Astrocyte (in vitro differentiated cells and primary cell): ENCODE measurements around the gene HDAC5. TPM values are rescaled to one million over a fixed set of nuclear protein-coding genes. Genes with fewer than 3 reads are reported as not detected.
A peak's percentile ranks its signal among the peaks of the same experiment; 100 is the strongest.

Experiments
- DNase-seq: peaks from one replicate; pipeline ENCODE4 v3.0.0-alpha.2; 2010; ENCODE audit warnings: low read depth
- FAIRE-seq: peaks from 2 replicates; lab custom pipeline; 2011; peaks lifted over from hg19 to GRCh38; lab: Jason Lieb, UNC
- H2AFZ ChIP-seq: 2 replicates; pipeline ENCODE4 v1.6.0; 2012; ENCODE audit warnings: low read depth, low read length, inconsistent platforms
- H3K27ac ChIP-seq: 2 replicates; pipeline ENCODE4 v1.5.1; 2011; ENCODE audit warnings: low read depth, low read length, inconsistent platforms
- H3K27me3 ChIP-seq: 2 replicates; pipeline ENCODE4 v1.6.0; 2011; ENCODE audit warnings: low read length, inconsistent platforms; ENCODE audit not compliant: insufficient read depth
- H3K36me3 ChIP-seq: 2 replicates; pipeline ENCODE4 v1.5.1; 2011; ENCODE audit warnings: low read length, inconsistent platforms; ENCODE audit not compliant: insufficient read depth
- H3K4me1 ChIP-seq: 2 replicates; pipeline ENCODE4 v1.5.1; 2011; ENCODE audit warnings: low read length, inconsistent platforms; ENCODE audit not compliant: insufficient read depth
- H3K4me2 ChIP-seq: 2 replicates; pipeline ENCODE4 v1.6.0; 2012; ENCODE audit warnings: low read length, inconsistent platforms
- H3K4me3 ChIP-seq: 2 replicates; pipeline ENCODE4 v1.5.1; 2011; ENCODE audit warnings: low read depth, mild to moderate bottlenecking, low read length, inconsistent platforms; ENCODE audit not compliant: insufficient read depth
- H3K79me2 ChIP-seq: 2 replicates; pipeline ENCODE4 v1.6.0; 2012; ENCODE audit warnings: mild to moderate bottlenecking, low read length, inconsistent platforms; ENCODE audit not compliant: insufficient read depth
- H3K9ac ChIP-seq: 2 replicates; pipeline ENCODE4 v1.6.0; 2012; ENCODE audit warnings: mild to moderate bottlenecking, low read length, inconsistent platforms
- H3K9me3 ChIP-seq: 2 replicates; pipeline ENCODE4 v1.5.1; 2012; ENCODE audit warnings: low read depth, mild to moderate bottlenecking, low read length, inconsistent platforms; ENCODE audit not compliant: insufficient read depth
- H4K20me1 ChIP-seq: 2 replicates; pipeline ENCODE4 v1.6.0; 2012; ENCODE audit warnings: low read length, inconsistent platforms; ENCODE audit not compliant: insufficient read depth
- H3K27ac Mint-ChIP-seq: one replicate; pipeline ENCODE4 v1.8.0; 2021; ENCODE audit warnings: mild to moderate bottlenecking, mixed read lengths; ENCODE audit not compliant: unreplicated experiment
- H3K27me3 Mint-ChIP-seq: one replicate; pipeline ENCODE4 v1.8.0; 2021; ENCODE audit warnings: low read depth, mixed read lengths; ENCODE audit not compliant: unreplicated experiment
- H3K36me3 Mint-ChIP-seq: one replicate; pipeline ENCODE4 v1.8.0; 2021; ENCODE audit warnings: low read depth, mixed read lengths; ENCODE audit not compliant: unreplicated experiment
- H3K4me1 Mint-ChIP-seq: one replicate; pipeline ENCODE4 v1.8.0; 2021; ENCODE audit warnings: low read depth, mixed read lengths; ENCODE audit not compliant: unreplicated experiment
- H3K4me3 Mint-ChIP-seq: one replicate; pipeline ENCODE4 v1.8.0; 2021; ENCODE audit warnings: mild to moderate bottlenecking, moderate library complexity, mixed read lengths; ENCODE audit not compliant: unreplicated experiment
- H3K9me3 Mint-ChIP-seq: one replicate; pipeline ENCODE4 v1.8.0; 2021; ENCODE audit warnings: mild to moderate bottlenecking, mixed read lengths; ENCODE audit not compliant: unreplicated experiment
- EZH2 ChIP-seq: IDR thresholded peaks from 2 replicates; pipeline ENCODE4 v1.6.1; 2012; ENCODE audit warnings: mild to moderate bottlenecking, low read length, inconsistent platforms; ENCODE audit not compliant: insufficient read depth
- total RNA-seq: library from RNA; stranded (reverse); gene quantifications from 2 replicates; pipeline ENCODE4 v1.2.1, GENCODE V29; 2021
- TF ChIP-seq, protein P1 (sequence below): IDR thresholded peaks from 2 replicates; pipeline ENCODE4 v1.5.1; 2011; ENCODE audit warnings: low read depth, mild to moderate bottlenecking, inconsistent platforms, low read length, moderate library complexity; ENCODE audit not compliant: insufficient read depth

HDAC5 gene
- total RNA-seq, 1 donor from 2014 or later, result 18.7 TPM

DNA sequence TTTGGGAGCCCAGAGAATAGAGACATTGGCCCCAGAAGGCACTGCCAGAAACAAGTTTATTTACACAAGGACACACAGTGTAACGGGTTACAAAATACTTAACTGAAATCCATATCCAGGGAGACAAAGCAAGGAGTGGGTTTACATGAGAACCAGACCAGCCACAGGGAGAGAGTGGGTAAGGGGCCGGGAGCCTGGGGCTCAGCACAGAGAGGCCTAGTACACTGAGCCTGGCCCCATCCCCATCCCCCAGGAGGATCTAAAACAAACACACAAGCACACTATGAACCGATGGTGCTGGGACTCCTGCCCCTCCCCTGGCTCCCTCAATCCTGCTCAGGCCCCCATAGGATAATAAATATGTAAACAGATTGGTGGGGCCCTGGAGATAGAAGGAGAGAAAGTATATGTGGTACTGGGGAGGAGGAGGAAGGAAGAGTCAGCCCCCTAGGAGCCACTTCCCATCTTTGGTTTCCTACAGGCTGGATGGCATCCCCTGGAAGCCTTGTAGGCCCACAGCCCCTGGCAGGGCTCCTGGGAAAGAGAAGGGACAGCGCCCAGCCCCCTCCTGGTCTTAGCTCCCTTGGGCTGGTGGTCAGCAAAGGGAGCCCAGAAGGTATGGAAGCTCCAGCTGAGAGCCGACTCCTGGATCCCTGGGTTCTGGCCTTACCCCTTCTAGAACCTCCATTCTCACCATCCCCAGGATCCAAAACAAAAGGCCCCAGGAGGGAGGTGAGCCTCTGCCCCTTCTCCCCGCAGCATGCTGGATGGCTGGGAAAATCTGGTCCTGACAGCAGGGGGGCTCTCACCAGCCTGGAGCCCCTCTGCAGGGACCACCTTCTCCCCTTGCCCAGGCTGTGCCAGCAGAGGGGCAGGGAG lies 46.5 kb downstream of the HDAC5 start:
- no peaks in the 10 kb centered on the region for H3K27me3 ChIP-seq
- no peak overlapping the region for H3K4me2 ChIP-seq
- H3K4me3 Mint-ChIP-seq, result no peak overlapping the region
- H3K9me3 Mint-ChIP-seq, result no peaks in the 10 kb centered on the region
- no peaks in the 10 kb centered on the region for H3K36me3 ChIP-seq
- TF ChIP-seq, protein P1, sequence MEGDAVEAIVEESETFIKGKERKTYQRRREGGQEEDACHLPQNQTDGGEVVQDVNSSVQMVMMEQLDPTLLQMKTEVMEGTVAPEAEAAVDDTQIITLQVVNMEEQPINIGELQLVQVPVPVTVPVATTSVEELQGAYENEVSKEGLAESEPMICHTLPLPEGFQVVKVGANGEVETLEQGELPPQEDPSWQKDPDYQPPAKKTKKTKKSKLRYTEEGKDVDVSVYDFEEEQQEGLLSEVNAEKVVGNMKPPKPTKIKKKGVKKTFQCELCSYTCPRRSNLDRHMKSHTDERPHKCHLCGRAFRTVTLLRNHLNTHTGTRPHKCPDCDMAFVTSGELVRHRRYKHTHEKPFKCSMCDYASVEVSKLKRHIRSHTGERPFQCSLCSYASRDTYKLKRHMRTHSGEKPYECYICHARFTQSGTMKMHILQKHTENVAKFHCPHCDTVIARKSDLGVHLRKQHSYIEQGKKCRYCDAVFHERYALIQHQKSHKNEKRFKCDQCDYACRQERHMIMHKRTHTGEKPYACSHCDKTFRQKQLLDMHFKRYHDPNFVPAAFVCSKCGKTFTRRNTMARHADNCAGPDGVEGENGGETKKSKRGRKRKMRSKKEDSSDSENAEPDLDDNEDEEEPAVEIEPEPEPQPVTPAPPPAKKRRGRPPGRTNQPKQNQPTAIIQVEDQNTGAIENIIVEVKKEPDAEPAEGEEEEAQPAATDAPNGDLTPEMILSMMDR, result no peak
- TF ChIP-seq EZH2, result no peak
- no peak overlapping the region for H2AFZ ChIP-seq
- no peak overlapping the region for H3K27ac Mint-ChIP-seq
- H3K9ac ChIP-seq, result peak overlapping the region; percentile 10
- H3K9me3 ChIP-seq, result no peaks in the 10 kb centered on the region
- no peak for FAIRE-seq
- no peak for DNase-seq
- peaks cover 15% of the 10 kb centered on the region for H3K36me3 Mint-ChIP-seq
- no peak overlapping the region for H3K4me3 ChIP-seq
- H3K4me1 ChIP-seq, result peaks cover 7% of the 10 kb centered on the region
- peaks cover 14% of the 10 kb centered on the region for H3K79me2 ChIP-seq
- no peak overlapping the region for H3K27ac ChIP-seq
- H3K4me1 Mint-ChIP-seq, result peaks cover 5% of the 10 kb centered on the region
- H4K20me1 ChIP-seq, result peaks cover 14% of the 10 kb centered on the region
- H3K27me3 Mint-ChIP-seq, result no peaks in the 10 kb centered on the region

GRCh38 chr17:44075598-44076293 lies 47.7 kb downstream of the HDAC5 start:
- no peak for TF ChIP-seq EZH2
- TF ChIP-seq, protein P1, result no peak
- Mint-ChIP-seq H3K27me3 (no peaks in the 10 kb centered on the region), H3K4me3 (no peak overlapping the region), H3K9me3 (no peaks in the 10 kb centered on the region), H3K27ac (peak overlapping the region; percentile 18), H3K36me3 (peaks cover 12% of the 10 kb centered on the region), H3K4me1 (peaks cover 6% of the 10 kb centered on the region)
- Histone ChIP-seq H3K9ac (no peak overlapping the region), H3K4me1 (peaks cover 7% of the 10 kb centered on the region), H3K9me3 (no peaks in the 10 kb centered on the region), H3K27ac (no peak overlapping the region), H3K4me2 (no peak overlapping the region), H4K20me1 (peaks cover 14% of the 10 kb centered on the region), H3K79me2 (peaks cover 21% of the 10 kb centered on the region), H2AFZ (no peak overlapping the region), H3K27me3 (no peaks in the 10 kb centered on the region), H3K4me3 (no peak overlapping the region), H3K36me3 (no peaks in the 10 kb centered on the region)
- FAIRE-seq (no peak), DNase-seq (no peak)
